OCI-LY1 (cell line): ENCODE data around the gene PTPRN2.

Experiments
- H2AFZ ChIP-seq: fragments of 200-600 bp; sonication (generic), shearing (Covaris generic); 2 replicates; pipeline ENCODE4 v1.6.0; 2014; ENCODE audit warnings: antibody characterized with exemption, mild to moderate bottlenecking, low read length
- H3F3A ChIP-seq: fragments of 200-600 bp; sonication (generic), shearing (Covaris generic); 2 replicates; pipeline ENCODE4 v1.6.0; 2014; ENCODE audit warnings: mild to moderate bottlenecking, antibody characterized with exemption, low read length, moderate library complexity; ENCODE audit not compliant: insufficient read depth
- H3K27ac ChIP-seq: fragments of 200-600 bp; sonication (generic); 2 replicates; pipeline ENCODE4 v1.5.1; 2014; ENCODE audit warnings: low read length, mixed run types, mild to moderate bottlenecking, low read depth; ENCODE audit not compliant: poor library complexity, severe bottlenecking
- H3K27me3 ChIP-seq: fragments of 200-600 bp; sonication (generic); 2 replicates; pipeline ENCODE4 v1.6.0; 2014; ENCODE audit warnings: antibody characterized with exemption, mild to moderate bottlenecking, low read length, moderate library complexity; ENCODE audit not compliant: insufficient read depth
- H3K36me3 ChIP-seq: fragments of 200-600 bp; sonication (generic); 2 replicates; pipeline ENCODE4 v1.6.1; 2014; ENCODE audit warnings: mild to moderate bottlenecking, antibody characterized with exemption, low read length, moderate library complexity, mixed read lengths; ENCODE audit not compliant: insufficient read depth
- H3K4me1 ChIP-seq: fragments of 200-600 bp; sonication (generic); 2 replicates; pipeline ENCODE4 v1.5.1; 2014; ENCODE audit warnings: mild to moderate bottlenecking, low read length, moderate library complexity; ENCODE audit not compliant: insufficient read depth, severe bottlenecking
- H3K4me2 ChIP-seq: fragments of 200-600 bp; sonication (generic), shearing (Covaris generic); 2 replicates; pipeline ENCODE4 v1.6.1; 2014; ENCODE audit warnings: low read length
- H3K4me3 ChIP-seq: fragments of 200-600 bp; sonication (generic); 2 replicates; pipeline ENCODE4 v1.5.1; 2014; ENCODE audit warnings: low read length, low read depth, mild to moderate bottlenecking, mixed read lengths; ENCODE audit not compliant: poor library complexity, severe bottlenecking
- H3K79me2 ChIP-seq: fragments of 200-600 bp; shearing (Covaris generic); 2 replicates; pipeline ENCODE4 v1.6.1; 2016; ENCODE audit warnings: mixed run types, low read length, mixed read lengths; ENCODE audit not compliant: insufficient read depth
- H3K9ac ChIP-seq: fragments of 200-600 bp; sonication (generic), shearing (Covaris generic); 2 replicates; pipeline ENCODE4 v1.6.1; 2014; ENCODE audit warnings: mild to moderate bottlenecking, low read length, mixed read lengths
- H3K9me2 ChIP-seq: fragments of 200-600 bp; sonication (generic), shearing (Covaris generic); 2 replicates; pipeline ENCODE4 v1.6.1; 2014; ENCODE audit warnings: low read depth, mild to moderate bottlenecking, low read length, mixed read lengths
- H3K9me3 ChIP-seq: fragments of 200-600 bp; shearing (Covaris generic); 2 replicates; pipeline ENCODE4 v1.6.1; 2014; ENCODE audit warnings: low read length, mixed read lengths
- H4K20me1 ChIP-seq: fragments of 200-600 bp; sonication (generic), shearing (Covaris generic); 2 replicates; pipeline ENCODE4 v1.6.0; 2016; ENCODE audit warnings: mild to moderate bottlenecking, low read length; ENCODE audit not compliant: insufficient read depth
- CTCF ChIP-seq: fragments of 200-600 bp; sonication (generic), shearing (Covaris generic); IDR thresholded peaks from 2 replicates; pipeline ENCODE4 v1.5.1; 2017; ENCODE audit warnings: mild to moderate bottlenecking, antibody characterized with exemption, low read length, moderate library complexity, mixed read lengths
- EZH2 ChIP-seq: fragments of 200-600 bp; sonication (generic), shearing (Covaris generic); IDR thresholded peaks from 2 replicates; pipeline ENCODE4 v1.8.0; 2017; ENCODE audit warnings: borderline replicate concordance, mixed run types, mild to moderate bottlenecking, antibody characterized with exemption, low read length, moderate library complexity, mixed read lengths

Gene PTPRN2

GRCh38 chr7:158527038-158527437 is 60.6 kb downstream of the PTPRN2 start:
- Histone ChIP-seq H3K4me1 (peaks cover 68% of the 10 kb centered on the region), H3K4me3 (no peak overlapping the region), H3F3A (peaks cover 7% of the 10 kb centered on the region; the same call in 1 of the 2 replicates), H4K20me1 (no peaks in the 10 kb centered on the region), H3K27me3 (no peaks in the 10 kb centered on the region), H3K9ac (peak overlapping the region; percentile 50; the same call in 1 of the 2 replicates), H3K36me3 (no peaks in the 10 kb centered on the region), H2AFZ (no peak overlapping the region), H3K79me2 (no peaks in the 10 kb centered on the region), H3K9me2 (no peaks in the 10 kb centered on the region), H3K4me2 (peak overlapping the region; percentile 53; the same call in 1 of the 2 replicates), H3K9me3 (0 out of 2 replicates have a peak, but pooled peaks cover 5% of the 10 kb centered on the region), H3K27ac (peak overlapping the region; percentile 98)
- TF ChIP-seq EZH2 (no peak), CTCF (no peak)

DNA sequence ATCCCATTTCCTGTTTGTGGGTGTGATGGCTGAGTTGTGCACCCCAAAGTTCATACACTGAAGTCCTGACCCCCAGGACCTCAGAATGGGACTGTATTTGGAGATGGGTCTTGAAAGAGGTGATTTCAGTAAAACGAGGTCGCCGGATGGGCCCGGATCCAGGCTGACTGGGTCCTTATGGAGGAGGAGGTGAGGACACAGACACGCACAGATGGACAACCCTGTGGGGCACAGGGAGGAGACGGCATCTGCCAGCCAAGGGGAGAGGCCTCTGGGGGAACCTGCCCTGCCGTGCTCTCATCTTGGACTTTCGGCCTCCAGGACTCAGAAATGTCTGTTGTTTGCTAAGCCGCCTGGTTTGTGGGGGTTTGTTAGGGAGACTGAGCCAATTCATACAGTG is 61.1 kb downstream of the PTPRN2 start:
- no peak overlapping the region for H2AFZ ChIP-seq
- H3K79me2 ChIP-seq = no peaks in the 10 kb centered on the region
- no peak overlapping the region for H3K4me2 ChIP-seq
- no peaks in the 10 kb centered on the region for H4K20me1 ChIP-seq
- H3K9ac ChIP-seq = no peak overlapping the region; the same call in 1 of the 2 replicates
- H3K36me3 ChIP-seq = no peaks in the 10 kb centered on the region
- no peaks in the 10 kb centered on the region for H3K9me2 ChIP-seq
- H3F3A ChIP-seq = peaks cover 2% of the 10 kb centered on the region; the same call in 1 of the 2 replicates
- H3K4me3 ChIP-seq = no peak overlapping the region
- peaks cover 63% of the 10 kb centered on the region for H3K4me1 ChIP-seq
- TF ChIP-seq EZH2 (no peak), CTCF (no peak)
- no peaks in the 10 kb centered on the region for H3K27me3 ChIP-seq
- H3K9me3 ChIP-seq = 0 out of 2 replicates have a peak, but pooled peaks cover 5% of the 10 kb centered on the region
- peak overlapping the region; percentile 98 for H3K27ac ChIP-seq

GRCh38 chr7:158525648-158526484 is 61.8 kb downstream of the PTPRN2 start:
- peak overlapping the region; percentile 98 for H3K27ac ChIP-seq
- 0 out of 2 replicates have a peak, but pooled peaks cover 5% of the 10 kb centered on the region for H3K9me3 ChIP-seq
- H3K4me3 ChIP-seq = no peak overlapping the region
- no peak overlapping the region; the same call in 1 of the 2 replicates for H3K4me2 ChIP-seq
- no peaks in the 10 kb centered on the region; the same call in 1 of the 2 replicates for H3K36me3 ChIP-seq
- no peaks in the 10 kb centered on the region for H3K9me2 ChIP-seq
- TF ChIP-seq EZH2 (no peak), CTCF (peak; percentile 11; the same call in 1 of the 2 replicates)
- H2AFZ ChIP-seq = no peak overlapping the region
- H3K27me3 ChIP-seq = no peaks in the 10 kb centered on the region
- H3F3A ChIP-seq = no peaks in the 10 kb centered on the region
- no peaks in the 10 kb centered on the region for H4K20me1 ChIP-seq
- peaks cover 56% of the 10 kb centered on the region for H3K4me1 ChIP-seq
- no peaks in the 10 kb centered on the region for H3K79me2 ChIP-seq
- no peak overlapping the region; the same call in 1 of the 2 replicates for H3K9ac ChIP-seq
